ENCODE results near the gene ADCY5.

The ADCY5 gene

DNA sequence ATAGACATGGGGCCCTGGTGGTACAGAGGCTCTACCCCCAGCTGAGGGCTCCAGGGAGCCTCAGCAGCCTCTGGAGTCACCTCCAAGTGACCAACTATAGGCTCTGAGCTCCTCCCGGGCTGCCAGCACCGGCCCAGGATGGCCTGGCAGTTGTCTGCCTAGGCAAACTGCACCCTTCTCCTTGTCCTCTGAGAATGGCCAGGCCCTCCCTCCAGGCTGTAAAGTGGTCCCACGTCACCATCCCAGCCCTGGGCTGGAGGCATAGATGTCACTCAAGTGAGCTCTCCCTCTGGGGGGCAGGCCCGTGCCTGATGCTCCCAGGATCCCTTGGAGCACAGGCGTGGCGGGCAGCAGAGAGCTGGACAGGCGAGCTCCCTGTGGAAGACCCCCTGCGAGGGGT lies 127.1 kb downstream of the ADCY5 start:
- no peak for DNase-seq

GRCh38 chr3:123320221-123320620 lies 128.7 kb downstream of the ADCY5 start:
- no peak for DNase-seq

DNA sequence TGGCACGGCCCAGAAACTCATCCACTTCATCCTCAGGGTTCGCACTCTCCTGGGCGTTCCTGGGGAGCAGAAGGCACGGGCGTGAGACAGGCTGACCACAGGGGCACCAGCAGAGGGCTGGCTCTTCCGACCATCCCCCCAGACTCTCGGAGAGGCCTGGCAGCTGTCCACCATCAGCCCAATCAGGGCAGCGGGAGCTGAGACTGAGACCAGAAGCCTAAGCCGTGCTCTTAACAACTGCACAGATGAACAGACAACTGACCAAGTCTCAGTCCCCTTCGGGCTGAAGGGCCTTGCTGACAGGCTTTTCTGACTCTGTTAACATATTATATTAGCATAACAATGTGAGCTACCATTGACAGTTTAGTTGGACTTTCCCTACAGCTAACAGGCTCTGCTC lies 129.1 kb downstream of the ADCY5 start:
- DNase-seq, result no peak

GRCh38 chr3:123318374-123318773 lies 130.5 kb downstream of the ADCY5 start:
- DNase-seq, result no peak

DNA sequence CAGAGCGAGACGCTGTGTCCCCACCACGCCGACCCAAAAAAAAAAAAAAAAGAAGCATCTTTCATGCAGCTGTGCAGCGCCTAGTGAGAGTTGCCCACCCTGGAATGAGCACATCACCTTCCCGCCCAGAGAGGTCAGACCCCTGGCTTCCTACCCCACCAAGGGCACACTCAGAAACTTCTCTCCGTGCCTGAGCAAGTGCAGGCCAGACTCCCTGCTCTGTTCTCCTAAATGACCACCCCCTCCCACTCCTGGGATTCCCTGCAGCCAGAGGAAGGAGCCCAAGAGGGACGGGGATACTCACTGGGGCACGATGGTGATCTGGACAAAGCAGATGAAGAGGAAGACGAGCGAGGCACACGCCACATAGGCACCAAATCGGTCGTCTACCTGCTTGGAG lies 131.2 kb downstream of the ADCY5 start:
- DNase-seq, result no peak

DNA sequence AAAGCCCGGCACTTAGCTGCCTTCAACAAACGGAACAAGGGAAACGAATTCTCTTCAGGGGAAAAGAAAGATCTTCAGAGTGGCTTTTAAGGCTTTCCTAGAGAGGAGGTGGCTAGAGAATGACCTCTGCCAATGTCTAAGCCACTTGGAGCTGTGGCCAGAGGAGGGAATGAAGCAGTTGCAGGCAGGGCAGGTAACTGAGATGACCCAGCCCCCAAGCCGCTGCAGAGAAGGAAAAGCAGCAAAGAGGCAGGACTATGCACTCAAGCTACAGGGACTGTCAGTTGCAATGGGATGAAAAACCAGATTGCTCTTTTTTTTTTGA lies 133.7 kb downstream of the ADCY5 start:
- no peak for DNase-seq

DNA sequence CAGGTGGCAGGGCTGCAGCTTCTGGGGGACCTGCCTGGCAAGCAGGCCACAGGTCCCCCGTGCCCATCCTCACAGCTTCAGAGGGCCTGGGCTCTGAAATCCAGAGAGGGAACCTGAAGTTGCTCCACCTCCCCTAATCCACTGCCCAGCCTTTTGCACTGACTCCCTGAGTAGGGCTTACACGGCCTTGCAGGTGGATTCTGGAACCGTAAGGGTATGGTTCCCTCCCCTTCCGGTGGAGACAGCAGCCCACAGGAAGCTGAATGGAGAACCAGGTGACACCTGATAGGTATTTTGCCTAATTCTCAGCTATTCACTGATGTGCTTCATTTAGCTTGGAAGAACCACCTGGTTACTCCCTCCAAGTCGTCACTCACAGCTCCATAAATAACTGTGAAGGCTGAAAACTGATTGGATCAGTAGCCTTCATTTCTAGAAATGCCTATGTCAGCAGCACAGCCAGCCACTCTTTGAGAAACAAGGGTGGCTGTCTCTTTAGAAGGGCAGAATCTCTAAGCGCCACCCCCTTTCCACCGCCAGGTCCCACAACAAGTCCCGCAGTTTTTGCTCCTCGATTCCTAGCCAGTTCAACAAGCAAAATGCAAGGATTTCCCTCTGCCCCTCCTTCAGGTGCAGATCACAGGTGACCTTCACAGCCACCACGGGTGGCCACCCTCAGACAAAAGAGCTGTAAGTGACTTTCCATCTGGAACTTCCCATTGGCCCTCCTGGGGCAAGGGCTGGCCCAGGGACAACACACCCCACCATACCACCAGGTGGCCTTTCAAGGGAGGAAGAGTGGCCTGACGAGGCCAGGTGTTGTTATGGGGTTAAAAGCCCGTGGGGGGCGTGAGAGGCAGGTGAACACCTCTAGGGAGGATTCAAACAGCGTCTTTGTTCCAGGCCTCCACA lies 134.3 kb downstream of the ADCY5 start:
- DNase-seq, result no peak

DNA sequence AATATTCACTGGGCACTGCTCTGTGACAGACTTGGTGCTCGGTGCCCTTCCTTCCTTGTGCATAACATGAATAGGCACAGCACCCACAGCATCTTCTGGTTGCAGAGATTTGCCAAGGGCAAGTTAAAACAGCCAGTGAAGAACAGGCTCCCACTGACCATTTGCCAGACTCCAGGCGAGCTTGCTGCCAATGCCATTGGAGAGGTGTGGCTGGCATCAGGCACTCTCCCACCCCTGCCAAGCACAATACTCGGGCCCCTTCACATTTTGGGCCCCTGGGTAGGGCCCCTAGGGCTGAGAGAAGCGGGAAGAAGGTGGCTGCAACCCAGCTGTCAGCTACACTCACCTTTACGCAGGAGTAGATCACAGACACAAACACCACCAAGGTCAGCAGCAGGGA lies 135.0 kb downstream of the ADCY5 start:
- no peak for DNase-seq

DNA sequence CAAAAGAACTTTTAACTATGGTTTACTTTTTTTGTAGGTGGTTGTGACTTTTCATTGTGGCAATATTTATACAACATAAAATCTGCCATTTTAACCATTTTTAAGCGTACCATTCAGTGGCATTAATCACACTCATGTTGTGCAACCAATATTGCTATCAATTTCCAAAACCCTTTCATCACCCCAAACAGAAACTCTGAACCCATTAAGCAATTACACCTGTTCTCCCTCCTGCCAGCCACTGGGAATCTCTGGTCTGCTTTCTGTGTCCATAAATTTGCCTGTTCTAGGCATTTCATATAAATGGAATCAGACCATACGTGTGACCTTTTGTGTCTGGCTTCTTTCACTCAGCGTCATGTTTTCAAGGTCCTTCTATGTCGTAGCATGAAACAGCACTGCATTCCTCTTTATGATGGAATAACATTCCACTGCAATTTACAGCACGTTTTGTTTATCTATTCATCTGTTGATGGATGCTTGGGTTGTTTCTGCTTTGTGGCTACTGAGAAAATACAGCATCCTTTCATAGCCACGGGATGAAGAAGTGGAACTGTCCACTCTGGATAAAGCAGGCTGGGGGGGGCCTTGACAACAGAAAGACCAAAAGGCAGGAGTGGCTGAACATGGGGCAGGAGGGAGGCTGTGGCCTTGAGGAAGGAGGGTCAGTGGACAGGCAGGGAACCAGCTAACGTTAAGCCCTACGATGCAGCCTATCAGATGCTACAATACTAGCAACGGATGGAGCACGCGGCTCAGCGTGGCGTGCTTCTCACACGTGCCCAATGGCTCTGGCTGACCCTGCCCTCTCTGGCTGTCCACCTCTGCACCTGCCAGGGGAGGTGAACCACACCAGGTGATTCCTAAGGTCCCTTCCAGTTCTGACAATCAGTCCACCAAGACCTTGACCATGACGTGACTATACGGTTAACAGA lies 136.3 kb downstream of the ADCY5 start:
- no peak for DNase-seq

- DNase-seq, result no peak
These were observed 137.7 kb downstream of the ADCY5 start for GRCh38 chr3:123311201-123311600.

DNA sequence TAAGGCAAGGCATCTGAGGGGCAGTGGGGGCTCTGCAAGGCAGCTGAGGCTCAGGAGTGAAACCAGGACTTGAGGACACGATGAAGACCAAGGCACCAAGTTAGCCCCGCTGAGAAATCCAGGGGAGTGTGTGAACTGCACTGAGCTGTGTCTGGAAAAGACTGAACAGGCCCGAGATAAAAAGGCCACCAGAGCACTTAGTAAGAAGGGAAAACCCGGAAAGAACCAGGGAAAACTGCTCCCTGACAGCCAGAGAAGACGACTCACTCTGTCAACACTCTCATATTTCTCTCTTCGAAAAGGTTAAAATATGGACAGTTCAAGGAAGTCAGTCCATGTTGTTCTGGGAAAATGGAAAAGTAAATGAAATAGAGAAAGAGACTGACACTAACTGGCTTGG lies 138.1 kb downstream of the ADCY5 start:
- no peak for DNase-seq

DNA sequence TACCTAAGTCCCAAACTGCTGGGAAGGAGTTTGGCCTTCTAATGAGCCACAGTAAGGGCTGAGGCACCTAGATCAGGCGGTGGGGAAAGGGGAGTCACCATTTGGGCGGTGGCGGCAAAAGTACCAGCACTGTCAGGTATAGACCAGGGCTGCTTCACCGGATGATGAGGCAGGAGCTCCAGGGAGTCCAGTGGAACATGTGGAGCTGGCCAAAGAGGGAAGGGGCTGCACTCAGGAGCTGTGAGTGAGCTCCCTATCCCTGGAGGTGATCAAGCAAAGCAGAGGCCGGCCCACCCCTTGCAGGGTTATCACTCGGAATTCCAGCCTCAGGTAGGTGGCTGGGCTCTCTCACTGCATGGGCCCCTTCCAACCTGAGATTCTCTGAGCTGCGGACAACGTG lies 138.7 kb downstream of the ADCY5 start:
- no peak for DNase-seq

DNA sequence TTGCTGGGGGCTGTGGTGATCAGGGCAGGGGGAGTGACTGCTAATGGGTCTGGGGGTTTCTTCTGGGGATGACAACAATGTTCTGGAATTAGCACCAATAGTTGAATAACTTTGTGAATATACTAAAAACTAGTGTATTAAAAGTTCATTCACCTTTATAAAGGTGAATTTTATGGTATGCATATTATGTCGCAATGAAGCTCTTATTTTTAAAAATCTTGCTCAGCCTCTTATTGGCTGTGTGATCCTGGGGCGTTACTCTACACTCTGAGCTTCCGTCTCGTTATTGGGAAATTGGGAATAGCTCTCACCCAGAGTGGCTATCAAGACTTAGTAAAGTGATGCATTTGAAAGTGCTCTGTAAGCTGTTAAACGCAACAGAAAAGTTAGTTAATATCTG lies 141.8 kb downstream of the ADCY5 start:
- no peak for DNase-seq

GRCh38 chr3:123305192-123305591 lies 143.7 kb downstream of the ADCY5 start:
- DNase-seq, result no peak

DNA sequence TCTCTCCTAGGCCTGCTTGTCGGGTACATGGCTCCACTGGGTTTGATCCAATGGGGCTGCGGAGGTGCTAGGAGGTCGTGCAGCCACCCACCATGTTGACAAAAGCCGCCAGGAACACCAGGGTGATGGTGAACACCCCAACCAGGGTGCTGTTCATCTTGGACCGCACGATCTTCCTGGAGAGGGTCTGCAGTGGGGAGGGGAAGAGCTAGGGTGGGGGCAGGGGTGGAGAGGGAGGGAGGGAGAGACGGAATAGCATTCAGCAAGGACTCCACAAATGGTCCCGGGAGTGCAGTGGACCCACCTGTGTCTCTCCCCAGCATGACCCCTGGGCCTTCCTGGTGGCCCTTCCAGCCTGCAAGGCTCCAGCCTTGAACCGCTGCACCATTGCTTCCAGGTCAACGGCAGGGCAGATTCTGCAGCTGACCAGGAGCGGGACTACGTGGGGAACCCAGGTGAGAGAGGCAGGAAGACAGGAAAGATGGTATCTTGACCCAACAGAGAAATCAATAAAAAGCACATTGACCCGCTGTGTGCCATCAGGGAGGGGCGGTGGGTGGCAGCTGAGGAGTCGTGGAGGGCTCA lies 144.8 kb downstream of the ADCY5 start:
- DNase-seq, result no peak

GRCh38 chr3:123302961-123303360 lies 145.9 kb downstream of the ADCY5 start:
- no peak for DNase-seq

GRCh38 chr3:123301331-123302184 lies 147.3 kb downstream of the ADCY5 start:
- no peak for DNase-seq

GRCh38 chr3:123300583-123300982 lies 148.3 kb downstream of the ADCY5 start:
- no peak for DNase-seq

GRCh38 chr3:123300056-123300455 lies 148.8 kb downstream of the ADCY5 start:
- DNase-seq, result no peak

GRCh38 chr3:123299581-123299980 lies 149.3 kb downstream of the ADCY5 start:
- DNase-seq, result no peak

GRCh38 chr3:123298903-123299302 lies 150.0 kb downstream of the ADCY5 start:
- no peak for DNase-seq

- DNase-seq, result no peak
These were observed 151.3 kb downstream of the ADCY5 start for GRCh38 chr3:123297627-123297899.

Data from activated CD4-positive, alpha-beta T cell treated with anti-CD3 and anti-CD28 coated beads for 1 hour (primary cell).